OCI-M2 (cell line): ENCODE data around the gene SLC45A3.

ENCODE experiments used
- DNase-seq: peaks from one replicate; lab custom pipeline; 2025; ENCODE audit not compliant: unreplicated experiment; lab: John Stamatoyannopoulos, UW

The SLC45A3 gene

GRCh38 chr1:205669341-205670149, 10.8 kb downstream of the SLC45A3 start:
- DNase-seq = no peak

- no peak for DNase-seq
These were observed 11.4 kb downstream of the SLC45A3 start for GRCh38 chr1:205668951-205669340.

GRCh38 chr1:205667909-205668643, 12.2 kb downstream of the SLC45A3 start:
- no peak for DNase-seq

- no peak for DNase-seq
These were observed 13.7 kb downstream of the SLC45A3 start for GRCh38 chr1:205666372-205667166.

GRCh38 chr1:205665201-205666045, 14.9 kb downstream of the SLC45A3 start:
- no peak for DNase-seq

GRCh38 chr1:205664399-205665017, 15.8 kb downstream of the SLC45A3 start:
- no peak for DNase-seq

DNA sequence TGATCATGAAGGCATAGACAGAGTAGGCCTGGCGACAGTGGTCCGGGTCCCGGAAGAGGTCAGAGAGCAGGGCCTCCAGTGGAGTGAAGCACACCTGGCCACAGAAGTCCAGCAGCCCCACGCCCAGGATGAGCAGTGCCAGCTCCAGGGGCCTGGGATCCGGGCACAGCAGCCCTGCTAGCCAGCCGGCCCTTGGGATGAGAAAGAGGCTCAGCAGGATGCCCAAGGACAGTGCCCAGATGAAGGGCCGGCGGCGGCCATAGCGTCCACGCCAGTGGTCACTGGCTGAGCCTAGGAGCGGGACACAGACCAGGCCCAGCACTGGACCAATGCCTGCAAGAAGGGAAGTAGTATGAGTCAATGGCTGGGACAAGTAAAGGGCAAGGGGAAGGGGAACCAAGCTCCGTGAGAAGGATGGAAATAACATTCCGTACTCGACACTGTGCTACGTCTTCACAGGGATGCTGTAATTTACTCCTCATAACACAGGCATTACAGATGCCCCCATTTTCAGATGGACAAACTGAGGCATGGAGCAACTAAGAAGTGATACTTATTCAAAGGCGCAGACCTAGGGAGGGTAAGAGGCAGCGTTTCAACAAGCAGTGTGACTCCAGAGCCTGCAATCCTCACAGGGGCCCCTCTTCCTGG, 16.9 kb downstream of the SLC45A3 start:
- DNase-seq = no peak

DNA sequence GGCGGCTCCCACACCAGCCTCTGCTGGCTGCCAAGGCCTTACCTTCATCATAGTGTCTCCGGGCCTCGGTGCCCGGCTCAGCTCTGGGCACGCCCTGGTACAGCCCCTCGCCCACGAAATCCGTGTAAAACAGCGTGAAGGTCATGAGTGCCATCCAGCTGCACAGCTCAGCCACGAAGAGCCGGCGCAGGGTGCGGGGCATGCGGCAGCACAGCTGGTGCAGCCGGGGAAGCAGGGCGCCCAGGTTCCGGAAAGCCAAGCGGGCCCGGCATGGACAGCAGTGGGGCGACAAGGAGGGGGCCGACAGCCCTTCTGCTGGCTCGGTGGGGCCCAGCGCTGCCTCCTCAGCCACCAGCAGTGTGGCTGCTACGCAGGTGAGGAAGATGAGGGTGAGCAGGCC, 17.5 kb downstream of the SLC45A3 start:
- DNase-seq = no peak

GRCh38 chr1:205662135-205662738, 18.1 kb downstream of the SLC45A3 start:
- no peak for DNase-seq

GRCh38 chr1:205661429-205662134, 18.7 kb downstream of the SLC45A3 start:
- DNase-seq = no peak

GRCh38 chr1:205660361-205660760, 19.9 kb downstream of the SLC45A3 start:
- no peak for DNase-seq

GRCh38 chr1:205658943-205659581, 21.2 kb downstream of the SLC45A3 start:
- peak; percentile 35 for DNase-seq

GRCh38 chr1:205656236-205656635, 24.1 kb downstream of the SLC45A3 start:
- no peak for DNase-seq

- DNase-seq = no peak
These were observed 27.3 kb downstream of the SLC45A3 start for GRCh38 chr1:205652984-205653383.

- no peak for DNase-seq
These were observed 30.1 kb downstream of the SLC45A3 start for GRCh38 chr1:205650241-205650640.

- no peak for DNase-seq
These were observed 34.8 kb downstream of the SLC45A3 start for GRCh38 chr1:205645519-205645918.

GRCh38 chr1:205642679-205643307, 37.5 kb downstream of the SLC45A3 start:
- DNase-seq = no peak

- DNase-seq = no peak
These were observed 40.7 kb downstream of the SLC45A3 start for GRCh38 chr1:205639567-205639966.
